Parathyroid adenoma (tissue), 2 donors: Measurements from ENCODE around the gene SERPINB8.
"Not testable (repeated sequence)": the region's sequence is repeated elsewhere in the genome, so short reads cannot be mapped to it uniquely, and the experiment has no call there.

Source experiments
- H2AFZ ChIP-seq: fragments of 300-600 bp; sonication (generic); one replicate; pipeline ENCODE4 v1.7.0; 2017; ENCODE audit warnings: antibody characterized with exemption, mild to moderate bottlenecking
- H3K27ac ChIP-seq: fragments of 300-600 bp; sonication (generic); one replicate; pipeline ENCODE4 v1.7.0; 2017
- H3K27me3 ChIP-seq: fragments of 300-600 bp; sonication (generic); one replicate; pipeline ENCODE4 v1.7.0; 2017; ENCODE audit warnings: low read length; ENCODE audit not compliant: control insufficient read depth, insufficient read depth
- H3K36me3 ChIP-seq: fragments of 300-600 bp; sonication (generic); one replicate; pipeline ENCODE4 v1.7.0; 2017; ENCODE audit warnings: low read length; ENCODE audit not compliant: control insufficient read depth, insufficient read depth
- H3K4me1 ChIP-seq: fragments of 300-600 bp; sonication (generic); one replicate; pipeline ENCODE4 v1.7.0; 2017; ENCODE audit warnings: control low read depth
- H3K4me2 ChIP-seq: fragments of 300-600 bp; sonication (generic); one replicate; pipeline ENCODE4 v1.7.0; 2017; ENCODE audit warnings: low read length
- H3K4me3 ChIP-seq: fragments of 300-600 bp; sonication (generic); one replicate; pipeline ENCODE4 v1.7.0; 2017; ENCODE audit warnings: low read depth, low read length
- H3K79me2 ChIP-seq: fragments of 300-600 bp; sonication (generic); one replicate; pipeline ENCODE4 v1.7.0; 2017; ENCODE audit warnings: control low read depth
- H3K9ac ChIP-seq: fragments of 300-600 bp; sonication (generic); one replicate; pipeline ENCODE4 v1.7.0; 2017; ENCODE audit warnings: mild to moderate bottlenecking
- H3K9me3 ChIP-seq: fragments of 300-600 bp; sonication (generic); one replicate; pipeline ENCODE4 v1.7.0; 2017; ENCODE audit warnings: low read length; ENCODE audit not compliant: control insufficient read depth
- TF ChIP-seq, protein P1 (sequence below): fragments of 300-600 bp; sonication (generic); IDR thresholded peaks from one replicate; pipeline ENCODE4 v1.7.0; 2017; ENCODE audit warnings: antibody characterized with exemption, mild to moderate bottlenecking
- donor health status: primary hyperparathyroidism.

SERPINB8 gene

DNA sequence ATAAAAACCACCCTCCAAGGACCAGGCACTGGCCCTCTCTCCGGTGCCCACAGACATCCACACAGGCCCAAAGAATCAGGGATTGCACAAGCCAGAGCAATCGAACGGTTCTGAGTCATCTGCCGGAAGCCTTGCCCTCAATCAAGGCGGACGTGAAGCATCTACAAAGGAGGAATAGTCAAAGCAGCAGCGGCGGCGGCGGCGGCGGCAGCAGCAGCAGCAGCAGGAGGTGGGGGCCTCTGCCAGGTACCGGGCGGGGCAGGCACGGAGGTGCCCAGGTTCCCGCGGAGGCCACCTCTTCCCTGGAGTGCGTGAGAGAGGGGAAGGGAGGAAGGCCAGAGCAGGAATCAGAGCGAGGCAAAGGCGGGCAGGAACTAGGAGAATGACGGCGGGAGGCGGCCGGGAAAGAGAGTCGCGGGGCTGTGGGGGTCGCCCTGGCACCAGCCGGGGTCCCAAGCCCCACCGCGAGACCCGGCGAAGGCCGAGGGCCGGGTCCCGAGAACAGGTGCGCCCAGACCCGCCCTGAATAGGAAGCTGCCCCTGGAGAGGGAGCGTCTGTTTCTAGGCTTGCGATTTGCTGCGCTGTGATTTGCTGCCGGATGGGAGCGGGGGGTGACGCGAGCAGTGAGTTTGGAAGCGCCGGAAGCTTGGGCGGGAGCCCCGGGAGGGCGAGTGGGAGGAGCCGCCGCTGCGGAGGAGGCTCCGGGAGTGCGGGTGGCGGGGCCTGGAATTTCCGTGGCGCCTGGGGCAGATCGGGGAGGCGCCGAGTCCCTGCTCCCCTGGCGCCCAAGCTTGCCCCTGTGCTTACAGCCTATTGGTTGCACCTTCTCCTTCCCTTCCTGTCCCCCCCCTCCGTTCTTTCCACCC, at the start of gene SERPINB8:
Gene SERPINB8, plus strand, starts transcription at position 140 of the 867 bp plus-strand sequence. CDS start 8,228 bp downstream, outside the sequence.
- TF ChIP-seq, protein P1, sequence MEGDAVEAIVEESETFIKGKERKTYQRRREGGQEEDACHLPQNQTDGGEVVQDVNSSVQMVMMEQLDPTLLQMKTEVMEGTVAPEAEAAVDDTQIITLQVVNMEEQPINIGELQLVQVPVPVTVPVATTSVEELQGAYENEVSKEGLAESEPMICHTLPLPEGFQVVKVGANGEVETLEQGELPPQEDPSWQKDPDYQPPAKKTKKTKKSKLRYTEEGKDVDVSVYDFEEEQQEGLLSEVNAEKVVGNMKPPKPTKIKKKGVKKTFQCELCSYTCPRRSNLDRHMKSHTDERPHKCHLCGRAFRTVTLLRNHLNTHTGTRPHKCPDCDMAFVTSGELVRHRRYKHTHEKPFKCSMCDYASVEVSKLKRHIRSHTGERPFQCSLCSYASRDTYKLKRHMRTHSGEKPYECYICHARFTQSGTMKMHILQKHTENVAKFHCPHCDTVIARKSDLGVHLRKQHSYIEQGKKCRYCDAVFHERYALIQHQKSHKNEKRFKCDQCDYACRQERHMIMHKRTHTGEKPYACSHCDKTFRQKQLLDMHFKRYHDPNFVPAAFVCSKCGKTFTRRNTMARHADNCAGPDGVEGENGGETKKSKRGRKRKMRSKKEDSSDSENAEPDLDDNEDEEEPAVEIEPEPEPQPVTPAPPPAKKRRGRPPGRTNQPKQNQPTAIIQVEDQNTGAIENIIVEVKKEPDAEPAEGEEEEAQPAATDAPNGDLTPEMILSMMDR = no peak
- no peaks in the 10 kb centered on the region for H3K79me2 ChIP-seq

GRCh38 chr18:63922049-63922448, 47.8 kb upstream of the SERPINB8 start:
- no peak overlapping the region for H3K4me3 ChIP-seq
- H3K4me2 ChIP-seq = no peak overlapping the region
- TF ChIP-seq, protein P1 = no peak
- H3K4me1 ChIP-seq = no peaks in the 10 kb centered on the region
- H3K9ac ChIP-seq = no peak overlapping the region
- no peak overlapping the region for H2AFZ ChIP-seq
- no peaks in the 10 kb centered on the region for H3K27me3 ChIP-seq
- H3K9me3 ChIP-seq = no peaks in the 10 kb centered on the region
- H3K79me2 ChIP-seq = no peaks in the 10 kb centered on the region
- no peak overlapping the region for H3K27ac ChIP-seq
- H3K36me3 ChIP-seq = no peaks in the 10 kb centered on the region

More for the DNA sequence above, at the start of gene SERPINB8:
- Histone ChIP-seq H3K4me3 (peak within 1 kb of the TSS; percentile 81), H3K4me1 (peaks cover 8% of the 10 kb centered on the region), H3K27ac (peak within 1 kb of the TSS; percentile 94), H3K4me2 (peak within 1 kb of the TSS; percentile 71), H3K9me3 (no peaks in the 10 kb centered on the region), H3K27me3 (no peaks in the 10 kb centered on the region), H2AFZ (peak within 1 kb of the TSS; percentile 86), H3K36me3 (no peaks in the 10 kb centered on the region), H3K9ac (peak within 1 kb of the TSS; percentile 82)

DNA sequence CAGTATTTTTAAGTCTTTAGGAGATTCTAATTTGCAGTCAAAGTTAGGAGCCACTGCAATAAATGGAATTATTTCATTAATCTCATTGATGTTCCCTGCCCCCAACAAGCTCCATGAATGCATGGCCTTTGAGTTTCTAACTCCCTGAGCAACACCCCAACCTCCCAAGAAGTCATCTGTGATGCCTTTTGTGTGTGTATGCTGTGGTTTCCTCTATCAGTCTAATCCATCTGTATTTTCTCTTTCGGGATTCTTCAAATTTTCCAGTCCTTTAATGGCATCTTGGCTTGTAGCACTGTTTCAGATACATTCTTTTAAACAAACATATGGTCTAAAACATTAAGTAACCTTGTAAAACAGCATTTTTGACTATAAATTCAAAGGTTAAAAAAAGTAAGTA, 45.3 kb upstream of the SERPINB8 start:
- TF ChIP-seq, protein P1 = no peak
- Histone ChIP-seq H3K9ac (no peak overlapping the region), H2AFZ (no peak overlapping the region), H3K27ac (no peak overlapping the region), H3K4me2 (no peak overlapping the region), H3K79me2 (no peaks in the 10 kb centered on the region), H3K4me3 (no peak overlapping the region), H3K27me3 (no peaks in the 10 kb centered on the region), H3K4me1 (no peaks in the 10 kb centered on the region), H3K9me3 (no peaks in the 10 kb centered on the region), H3K36me3 (no peaks in the 10 kb centered on the region)

- Histone ChIP-seq H3K27me3 (no peaks in the 10 kb centered on the region), H3K4me1 (no peaks in the 10 kb centered on the region), H3K27ac (no peak overlapping the region), H2AFZ (no peak overlapping the region), H3K9me3 (no peaks in the 10 kb centered on the region), H3K4me3 (no peak overlapping the region), H3K9ac (no peak overlapping the region), H3K36me3 (no peaks in the 10 kb centered on the region), H3K79me2 (no peaks in the 10 kb centered on the region), H3K4me2 (no peak overlapping the region)
- TF ChIP-seq, protein P1 = no peak
Observed at GRCh38 chr18:63928331-63928730, 41.5 kb upstream of the SERPINB8 start.

GRCh38 chr18:63929369-63929768, 40.5 kb upstream of the SERPINB8 start:
- H3K27me3 ChIP-seq, H3K27ac ChIP-seq, H3K4me1 ChIP-seq, H3K36me3 ChIP-seq, H3K79me2 ChIP-seq, H3K9ac ChIP-seq, H3K4me3 ChIP-seq, H2AFZ ChIP-seq, H3K9me3 ChIP-seq, H3K4me2 ChIP-seq: not testable (repeated sequence)
